HG02588 (cell line): Measurements from ENCODE around the gene NPAT.
"Not testable (repeated sequence)": the region's sequence is repeated elsewhere in the genome, so short reads cannot be mapped to it uniquely, and the experiment has no call there.

Experiments used
- ATAC-seq: cut with Tn5 transposase; IDR thresholded peaks from one replicate; pipeline ENCODE4 v1.9.1; 2021; ENCODE audit warnings: mild to moderate bottlenecking, moderate library complexity; ENCODE audit not compliant: unreplicated experiment

Gene NPAT

GRCh38 chr11:108220721-108221336 is 1.6 kb downstream of the NPAT start:
- no peak for ATAC-seq

- no peak for ATAC-seq
Measured at GRCh38 chr11:108218912-108219783, 3.3 kb downstream of the NPAT start.

GRCh38 chr11:108218455-108218854 is 4.0 kb downstream of the NPAT start:
- no peak for ATAC-seq

DNA sequence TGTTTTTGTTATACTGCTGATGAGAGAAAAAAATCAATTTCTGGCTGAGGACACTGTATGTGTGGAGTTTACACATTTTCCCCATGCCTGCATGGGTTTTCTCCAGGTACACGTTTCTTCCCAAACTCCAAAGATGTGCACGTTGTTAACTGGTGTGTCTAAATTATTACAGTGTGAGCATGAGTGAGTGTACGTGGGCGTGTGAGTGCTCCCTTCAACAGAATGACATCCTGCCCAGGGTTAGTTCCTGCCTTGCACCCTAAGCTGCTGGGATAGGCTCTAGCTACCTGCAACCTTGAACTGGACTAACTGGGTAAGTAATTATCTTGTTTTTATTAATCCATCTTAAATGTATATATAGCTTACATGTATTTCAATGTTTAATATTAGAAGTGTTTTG is 5.5 kb downstream of the NPAT start:
- no peak for ATAC-seq

GRCh38 chr11:108213784-108214183 is 8.7 kb downstream of the NPAT start:
- ATAC-seq, result no peak

- ATAC-seq, result no peak
Measured at GRCh38 chr11:108210441-108210840, 12.0 kb downstream of the NPAT start.

- no peak for ATAC-seq
Measured at GRCh38 chr11:108207683-108208060, 14.8 kb downstream of the NPAT start.

GRCh38 chr11:108206969-108207682 is 15.3 kb downstream of the NPAT start:
- no peak for ATAC-seq

- ATAC-seq, result no peak
Measured at GRCh38 chr11:108206171-108206570, 16.3 kb downstream of the NPAT start.

- no peak for ATAC-seq
Measured at GRCh38 chr11:108204929-108205499, 17.4 kb downstream of the NPAT start.

DNA sequence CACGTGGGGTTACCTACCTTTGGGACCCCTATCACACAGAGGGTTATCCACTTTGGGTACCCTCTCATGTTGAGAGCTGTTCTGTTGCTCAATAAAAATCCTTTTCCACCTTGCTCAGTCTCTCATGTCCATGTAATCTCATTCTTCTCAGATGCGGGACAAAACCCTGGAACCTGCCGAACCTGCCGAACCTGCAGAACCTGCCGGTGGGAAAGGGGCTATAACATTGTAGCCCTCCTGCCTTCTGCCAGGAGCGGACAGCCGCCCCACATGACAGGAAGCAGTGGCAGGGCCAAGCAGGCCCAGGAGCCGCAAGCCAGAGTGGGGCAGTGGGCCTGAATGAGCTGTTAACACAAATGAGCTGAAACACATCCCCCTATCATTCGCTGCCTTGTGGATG is 18.1 kb downstream of the NPAT start:
- ATAC-seq, result no peak

GRCh38 chr11:108203075-108203474 is 19.4 kb downstream of the NPAT start:
- no peak for ATAC-seq

DNA sequence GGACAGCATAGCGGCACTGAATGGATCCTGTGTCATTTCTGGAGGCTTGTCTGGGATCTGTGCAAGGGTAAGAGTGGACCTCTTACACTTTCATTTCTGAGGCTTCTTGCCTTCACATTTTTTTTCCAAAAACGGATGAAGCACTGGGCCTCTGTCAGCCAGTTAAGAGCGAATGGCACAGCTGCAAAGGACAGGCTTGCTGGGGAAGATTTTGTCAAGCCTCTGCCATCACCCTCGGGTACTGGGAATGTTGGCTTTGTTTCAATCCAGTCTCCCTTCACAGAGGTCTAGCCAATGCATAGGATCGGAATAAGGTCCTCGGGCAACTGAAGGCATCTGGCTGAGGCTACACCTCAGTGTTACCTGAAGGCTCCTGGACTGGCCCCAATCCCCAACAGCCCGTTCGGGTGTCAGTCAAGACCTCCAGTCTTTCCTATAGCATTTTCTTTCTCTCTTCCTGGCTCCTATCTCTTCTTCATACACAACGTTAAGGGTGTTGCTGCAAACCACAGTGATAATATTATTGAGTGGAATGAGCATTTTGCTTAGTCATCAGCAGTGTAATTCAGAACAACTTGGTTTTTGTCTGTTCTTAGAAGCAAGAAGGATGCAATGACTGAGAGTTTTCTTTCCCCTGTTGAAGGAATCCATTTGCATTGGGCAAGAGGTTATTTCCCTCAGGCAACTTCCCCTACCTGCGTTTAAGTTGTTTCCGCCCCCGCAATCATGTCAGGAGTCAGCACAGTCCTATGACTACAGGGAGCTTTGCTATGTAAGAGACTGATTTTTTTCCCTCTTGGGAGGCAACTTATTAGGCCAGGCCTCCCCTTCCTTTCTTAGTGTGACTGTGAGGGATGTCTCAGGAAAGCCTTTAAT is 22.8 kb downstream of the NPAT start:
- peak; percentile 85 for ATAC-seq

GRCh38 chr11:108198833-108199232 is 23.6 kb downstream of the NPAT start:
- ATAC-seq, result no peak

- no peak for ATAC-seq
Measured at GRCh38 chr11:108197351-108197750, 25.1 kb downstream of the NPAT start.

DNA sequence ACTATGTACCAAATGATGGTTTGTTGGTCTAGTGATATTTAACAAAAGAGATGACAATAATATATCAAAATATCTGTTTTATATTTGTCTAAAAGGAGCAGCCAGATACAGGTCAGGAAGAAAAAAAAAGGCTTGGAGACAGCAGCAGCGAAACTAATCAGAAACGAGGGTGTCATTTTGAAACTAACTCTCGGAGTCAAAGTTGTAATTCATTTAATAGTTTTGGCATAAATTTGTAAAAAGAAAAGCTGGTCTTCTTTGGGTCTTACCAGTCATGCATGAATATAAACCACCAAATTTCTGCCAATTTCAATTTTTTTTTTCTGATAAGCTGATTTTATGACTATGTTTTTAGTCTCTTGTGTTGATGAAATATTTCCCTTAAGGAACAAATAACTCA is 25.5 kb downstream of the NPAT start:
- no peak for ATAC-seq

DNA sequence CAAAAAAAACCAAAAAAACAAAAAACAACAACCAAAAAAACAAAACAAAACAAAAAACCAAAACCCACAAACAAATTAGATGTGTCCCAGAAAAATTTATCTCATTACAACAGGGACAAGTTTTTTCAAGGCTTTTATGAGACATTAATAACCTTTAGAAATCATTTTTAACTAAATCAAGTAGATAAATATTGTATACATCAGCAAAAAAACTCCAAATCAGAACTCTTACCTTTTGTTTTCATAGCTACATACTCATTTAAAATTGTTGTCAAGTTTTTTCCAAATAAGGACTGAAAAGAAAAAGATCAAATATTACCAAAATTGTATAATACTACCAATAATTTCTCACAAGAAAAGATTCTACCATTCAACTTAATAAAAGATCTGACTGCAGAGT is 28.7 kb downstream of the NPAT start:
- no peak for ATAC-seq

DNA sequence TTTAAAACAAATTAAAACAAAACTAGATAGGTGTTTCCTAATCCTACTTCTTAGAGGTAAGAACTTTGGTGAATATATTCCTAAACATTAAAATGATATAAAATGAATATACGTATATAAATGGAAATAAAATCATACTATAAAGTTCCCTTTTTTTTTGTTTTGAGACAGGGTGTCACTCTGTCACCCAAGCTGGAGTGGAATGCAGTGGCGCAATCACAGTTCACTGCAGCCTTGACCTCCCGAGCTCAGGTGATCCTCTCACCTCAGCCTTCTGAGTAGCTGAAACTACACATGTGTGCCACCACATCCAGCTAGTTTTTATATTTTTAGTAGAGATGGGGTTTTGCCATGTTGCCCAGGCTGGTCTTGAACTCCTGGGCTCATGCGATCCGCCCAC is 44.9 kb downstream of the NPAT start:
- ATAC-seq, result no peak

DNA sequence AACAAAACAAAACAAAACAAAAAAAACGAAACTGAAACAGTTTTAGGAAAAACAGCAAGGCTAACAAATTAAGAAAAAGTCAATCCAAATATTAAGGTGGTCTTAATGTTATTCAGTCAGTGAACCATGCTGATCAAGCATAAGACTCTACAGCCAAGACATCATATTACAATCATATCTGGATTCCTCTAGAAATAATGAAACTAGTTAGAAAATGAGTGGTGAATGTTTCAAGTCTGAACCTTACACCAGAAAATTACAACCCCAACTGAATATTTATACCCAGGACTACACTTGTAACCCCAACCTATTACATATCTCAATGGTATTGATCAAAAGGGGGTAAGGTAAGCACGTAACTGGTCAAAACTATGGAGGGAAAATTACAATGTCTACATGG is 52.3 kb downstream of the NPAT start:
- ATAC-seq, result no peak

- no peak for ATAC-seq
Measured at GRCh38 chr11:108167624-108168023, 54.8 kb downstream of the NPAT start.

DNA sequence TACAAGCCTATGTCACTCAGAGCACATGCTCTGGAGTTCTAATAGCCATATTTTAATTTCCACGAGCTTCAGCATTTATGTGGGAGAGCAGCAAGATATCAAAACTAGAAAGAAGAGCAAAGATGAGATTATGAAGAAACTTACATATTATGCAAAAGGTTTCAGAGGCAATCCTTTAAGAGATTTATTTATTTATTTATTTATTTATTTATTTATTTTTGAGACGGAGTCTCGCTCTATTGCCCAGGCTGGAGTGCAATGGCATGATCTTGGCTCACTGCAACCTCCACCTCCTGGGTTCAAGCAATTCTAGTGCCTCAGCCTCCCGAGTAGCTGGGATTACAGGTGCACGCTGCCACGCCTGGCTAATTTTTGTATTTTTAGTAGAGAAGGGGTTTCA is 59.6 kb downstream of the NPAT start:
- ATAC-seq, result not testable (repeated sequence)
